Measurements from ENCODE around the gene LCP2.

LCP2 gene

GRCh38 chr5:170202117-170202516, 95.5 kb downstream of the LCP2 start:
- DNase-seq = no peak

DNA sequence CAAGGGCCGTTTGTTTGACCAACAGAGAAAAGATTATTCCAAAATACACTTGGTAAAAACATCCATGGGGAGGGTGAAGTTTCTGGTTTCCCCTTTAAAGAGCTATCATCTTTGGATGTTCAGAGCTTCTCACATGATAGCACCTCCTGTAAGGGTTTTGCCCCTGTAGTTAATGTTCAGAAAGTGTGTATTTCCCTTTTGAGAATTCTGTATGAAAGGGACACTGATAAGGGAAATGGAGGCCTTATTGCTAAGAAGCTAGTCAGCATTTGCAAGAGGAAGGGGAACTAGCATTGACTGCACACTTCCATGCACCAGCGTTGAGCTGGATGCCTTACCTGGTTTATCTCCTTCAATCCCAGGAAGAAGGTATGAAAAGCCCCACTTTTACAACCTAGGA, 96.3 kb downstream of the LCP2 start:
- DNase-seq = no peak

DNA sequence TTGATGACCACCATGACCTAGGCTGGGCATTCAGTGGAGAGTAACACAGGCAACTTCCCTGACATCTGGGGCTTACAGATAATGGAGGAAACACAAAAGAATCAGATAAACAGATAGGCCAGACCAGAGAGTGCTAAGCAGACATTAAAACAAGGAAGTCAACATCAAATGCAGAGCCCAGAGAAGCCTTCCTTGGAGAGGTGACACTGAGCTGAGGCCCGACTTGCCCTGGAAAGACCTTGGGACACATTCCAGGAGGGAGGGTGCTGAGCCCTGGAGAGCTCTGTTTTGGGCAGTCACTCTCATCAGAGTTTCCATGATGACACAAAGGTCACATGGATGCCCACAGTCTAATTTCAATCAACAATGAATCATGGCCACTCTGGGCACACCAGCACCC, 96.7 kb downstream of the LCP2 start:
- DNase-seq = no peak
